Stimulated activated CD4-positive, alpha-beta T cell treated with anti-CD3 and anti-CD28 coated beads, Interleukin-12 subunit alpha, Interleukin-12 subunit beta, amount 100 ng/mL, for 48 hours (primary cell): ENCODE data around the gene ARHGEF10L.

Experiments
- DNase-seq, 3 donors: peaks; one replicate each; pipeline ENCODE4 v3.0.0-alpha.2; 2020; ENCODE audit warnings: low read depth in 2 of 3, low spot score in 1 of 3

Gene ARHGEF10L

DNA sequence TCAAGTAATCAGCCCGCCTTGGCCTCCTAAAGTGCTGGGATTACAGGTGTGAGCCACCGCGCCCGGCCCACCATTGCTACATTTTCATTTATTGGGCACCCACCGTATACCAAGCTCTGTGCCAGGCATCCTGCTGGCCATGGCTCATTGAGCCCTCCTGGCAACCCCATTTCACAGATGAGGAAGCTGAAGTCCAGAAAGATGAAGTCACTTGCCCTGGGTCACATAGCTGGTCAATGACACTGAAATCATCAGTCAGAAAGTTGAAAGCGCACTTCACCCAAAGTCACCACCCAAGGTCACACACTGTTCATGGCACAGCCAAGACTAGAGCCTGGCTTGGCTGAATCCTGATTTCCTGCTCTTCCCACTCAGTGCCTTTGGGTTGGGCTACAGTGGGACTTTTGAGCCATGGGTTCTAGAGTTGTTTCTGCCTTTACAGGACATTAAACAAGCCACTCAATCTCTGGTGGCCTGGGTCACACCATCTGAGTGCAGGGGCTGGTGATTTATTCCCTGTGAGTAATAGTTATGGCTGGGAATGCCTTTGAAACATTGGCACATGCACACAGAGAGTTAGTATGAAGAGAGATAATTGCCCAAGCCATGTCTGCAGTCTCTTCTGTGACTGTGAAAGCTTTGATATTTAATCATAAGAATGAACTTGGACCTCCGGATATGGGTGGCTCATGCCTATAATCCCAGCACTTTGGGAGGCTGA lies 16.0 kb upstream of the ARHGEF10L start:
- no peak for DNase-seq

DNA sequence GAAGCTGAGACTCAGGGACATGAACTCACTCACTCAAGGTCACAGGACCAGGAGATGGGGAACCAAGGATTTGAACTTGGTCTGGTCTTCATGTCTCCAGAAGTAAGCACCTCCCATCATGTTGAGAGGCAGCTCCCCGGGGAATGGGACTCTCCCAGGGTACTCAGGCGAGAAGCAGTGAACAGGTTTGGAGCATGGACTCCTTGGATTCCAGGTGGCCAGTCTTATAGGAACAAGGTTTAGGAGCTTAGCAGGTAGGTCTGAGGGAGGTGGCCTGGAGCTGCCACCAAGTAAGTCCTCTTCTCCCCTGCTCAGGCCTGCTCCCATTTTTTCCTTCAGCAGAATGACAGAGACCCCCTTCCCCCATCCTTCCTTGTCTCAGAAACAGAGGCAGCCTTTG lies 14.9 kb upstream of the ARHGEF10L start:
- no peak for DNase-seq

DNA sequence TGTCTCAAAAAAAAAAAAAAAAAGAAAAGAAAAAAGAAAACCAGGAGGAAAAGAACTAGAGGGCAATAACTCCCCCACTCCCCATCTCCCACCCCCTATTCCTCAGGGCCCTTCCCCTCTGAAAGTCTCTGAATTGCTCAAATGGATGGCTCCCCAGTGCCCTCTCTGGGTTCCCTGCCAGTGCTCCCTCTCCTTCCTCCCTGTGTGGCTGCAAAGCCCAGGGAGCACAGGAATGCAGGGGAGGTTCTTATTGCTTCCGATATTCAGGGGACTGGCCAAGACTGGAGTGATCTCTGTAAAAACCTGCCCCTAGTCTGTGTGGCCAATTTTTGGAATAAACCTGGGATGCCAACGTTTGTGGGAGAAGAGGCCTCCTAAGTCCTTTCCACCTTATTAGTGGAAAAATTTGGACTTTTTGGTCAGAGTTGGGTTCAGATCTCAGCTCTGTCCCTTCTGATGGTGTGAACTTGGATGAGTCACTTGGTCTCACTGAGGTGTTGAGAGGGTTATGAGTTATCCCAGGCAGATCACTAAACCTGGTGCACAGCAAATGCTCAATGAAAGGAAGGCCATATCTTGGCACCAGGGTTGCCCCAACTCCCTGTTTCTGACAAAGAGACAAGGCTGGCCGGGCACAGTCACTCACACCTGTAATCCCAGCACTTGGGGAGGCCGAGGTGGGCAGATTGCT lies 13.4 kb upstream of the ARHGEF10L start:
- DNase-seq: no peak

GRCh38 chr1:17527036-17527914 lies 12.2 kb upstream of the ARHGEF10L start:
- DNase-seq: no peak

DNA sequence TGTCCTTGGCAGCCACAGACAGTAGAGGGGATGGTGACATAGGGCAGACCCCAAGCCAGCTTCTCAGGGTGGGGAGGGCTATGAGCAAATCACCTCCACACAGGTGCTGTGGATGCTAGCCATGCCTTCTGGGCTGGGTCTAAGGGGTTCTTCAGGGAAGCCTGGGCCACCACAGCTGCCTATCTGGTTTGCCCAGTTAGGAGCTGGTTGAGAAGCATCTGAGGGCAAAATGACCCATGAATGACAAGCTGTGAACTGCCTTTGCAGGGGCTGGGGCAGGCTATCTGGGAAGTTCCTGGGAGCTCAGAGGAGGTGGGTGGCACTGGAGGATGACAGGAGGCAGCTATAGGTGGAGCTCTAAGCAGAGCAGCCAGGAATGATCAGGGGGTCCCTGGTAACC lies 10.1 kb upstream of the ARHGEF10L start:
- DNase-seq: no peak

- no peak for DNase-seq
Observed at GRCh38 chr1:17531343-17531681, 8.2 kb upstream of the ARHGEF10L start.

- DNase-seq: no peak
Observed at GRCh38 chr1:17531682-17532487, 7.6 kb upstream of the ARHGEF10L start.

GRCh38 chr1:17533201-17533600 lies 6.3 kb upstream of the ARHGEF10L start:
- no peak for DNase-seq

- no peak for DNase-seq
Observed at GRCh38 chr1:17535300-17535936, 4.1 kb upstream of the ARHGEF10L start.

DNA sequence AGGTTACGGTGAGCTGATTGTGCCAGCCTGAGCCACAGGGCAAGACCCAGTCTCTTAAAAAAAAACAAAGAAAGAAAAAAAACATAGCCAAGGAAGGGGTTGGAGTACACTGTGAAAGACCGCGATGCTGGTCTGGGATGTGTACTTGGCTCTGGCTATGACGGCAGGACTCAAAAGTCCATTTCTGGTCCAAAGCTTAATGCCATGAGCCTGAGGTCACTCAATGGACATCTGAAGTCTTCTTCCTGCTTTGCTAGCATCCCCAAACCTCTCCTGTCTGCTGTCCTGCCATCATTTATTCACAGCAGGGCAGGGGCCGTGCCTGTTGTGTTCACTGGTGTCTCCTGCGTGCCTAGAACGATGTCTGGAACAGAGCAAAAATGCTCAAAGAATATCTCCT lies 1.5 kb upstream of the ARHGEF10L start:
- DNase-seq: no peak

GRCh38 chr1:17538428-17539117 lies 925 bp upstream of the ARHGEF10L start:
- no peak for DNase-seq

DNA sequence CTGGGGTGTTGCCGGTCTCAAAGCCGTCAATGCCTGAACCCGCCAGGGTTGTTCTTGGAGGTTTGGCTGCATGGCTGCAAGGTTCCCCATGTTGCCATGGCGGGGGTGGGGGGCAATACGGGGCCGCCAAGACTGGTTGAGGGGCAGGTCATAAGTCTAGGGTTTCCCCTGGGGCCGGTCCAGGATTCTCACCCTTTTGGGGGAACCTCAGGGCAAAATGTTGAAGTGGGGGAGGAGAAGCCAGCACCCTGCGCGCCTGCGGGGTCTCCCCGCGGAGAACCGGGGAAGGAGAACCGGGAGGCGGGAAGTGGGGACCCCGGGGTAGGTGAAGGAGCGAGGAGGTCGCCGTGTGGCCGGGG lies 401 bp upstream of the ARHGEF10L start:
- DNase-seq: no peak

GRCh38 chr1:17540255-17541001 lies 930 bp downstream of the ARHGEF10L start:
- DNase-seq: no peak

- no peak for DNase-seq
Observed at GRCh38 chr1:17542645-17543044, 3.1 kb downstream of the ARHGEF10L start.

DNA sequence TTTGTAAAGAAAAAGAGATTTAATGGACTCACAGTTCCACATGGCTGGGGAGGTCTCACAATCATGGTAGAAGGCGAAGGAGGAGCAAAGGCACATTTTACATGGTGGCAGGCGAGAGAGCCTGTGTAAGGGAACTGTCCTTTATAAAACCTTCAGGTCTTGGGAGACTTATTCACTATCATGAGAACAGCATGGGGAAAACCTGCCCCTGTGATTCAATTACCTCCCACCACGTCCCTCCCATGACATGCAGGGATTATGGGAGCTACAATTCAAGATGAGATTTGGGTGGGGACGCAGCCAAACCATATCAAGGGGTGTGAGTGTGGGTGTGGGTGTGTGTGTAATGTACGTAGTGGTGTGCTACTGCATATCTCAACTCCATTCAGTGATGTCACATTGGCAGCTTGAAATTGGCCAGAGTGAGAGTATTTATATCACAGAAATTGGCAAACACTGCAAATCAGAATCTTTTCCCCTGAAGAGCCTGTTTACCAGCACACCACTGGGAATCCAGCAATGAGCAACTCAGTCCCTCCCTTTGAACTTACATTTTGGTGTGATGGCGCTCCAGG lies 5.4 kb downstream of the ARHGEF10L start:
- DNase-seq: no peak

- no peak for DNase-seq
Observed at GRCh38 chr1:17545356-17545755, 5.9 kb downstream of the ARHGEF10L start.

GRCh38 chr1:17546946-17547670 lies 7.6 kb downstream of the ARHGEF10L start:
- DNase-seq: no peak

- DNase-seq: no peak
Observed at GRCh38 chr1:17549384-17549783, 9.9 kb downstream of the ARHGEF10L start.
